Fibroblast of pulmonary artery (primary cell): Measurements from ENCODE around the gene KREMEN1.

ENCODE experiments used
- DNase-seq: peaks from one replicate; pipeline ENCODE4 v3.0.0-alpha.2; 2010; ENCODE audit warnings: low read depth
- H3K4me3 ChIP-seq: replicated peaks from 2 replicates; pipeline ENCODE4 v1.5.1; 2011; ENCODE audit warnings: low read depth, mild to moderate bottlenecking, control low read depth, low read length, moderate library complexity
- TF ChIP-seq, protein P1 (sequence below): IDR thresholded peaks from 2 replicates; pipeline ENCODE4 v1.5.1; 2011; ENCODE audit warnings: mild to moderate bottlenecking, control low read depth, low read length, inconsistent platforms; ENCODE audit errors: missing control alignments

KREMEN1 gene

GRCh38 chr22:29141078-29141688 is 68.3 kb downstream of the KREMEN1 start:
- DNase-seq = no peak
- H3K4me3 ChIP-seq = no peak overlapping the region
- TF ChIP-seq, protein P1, sequence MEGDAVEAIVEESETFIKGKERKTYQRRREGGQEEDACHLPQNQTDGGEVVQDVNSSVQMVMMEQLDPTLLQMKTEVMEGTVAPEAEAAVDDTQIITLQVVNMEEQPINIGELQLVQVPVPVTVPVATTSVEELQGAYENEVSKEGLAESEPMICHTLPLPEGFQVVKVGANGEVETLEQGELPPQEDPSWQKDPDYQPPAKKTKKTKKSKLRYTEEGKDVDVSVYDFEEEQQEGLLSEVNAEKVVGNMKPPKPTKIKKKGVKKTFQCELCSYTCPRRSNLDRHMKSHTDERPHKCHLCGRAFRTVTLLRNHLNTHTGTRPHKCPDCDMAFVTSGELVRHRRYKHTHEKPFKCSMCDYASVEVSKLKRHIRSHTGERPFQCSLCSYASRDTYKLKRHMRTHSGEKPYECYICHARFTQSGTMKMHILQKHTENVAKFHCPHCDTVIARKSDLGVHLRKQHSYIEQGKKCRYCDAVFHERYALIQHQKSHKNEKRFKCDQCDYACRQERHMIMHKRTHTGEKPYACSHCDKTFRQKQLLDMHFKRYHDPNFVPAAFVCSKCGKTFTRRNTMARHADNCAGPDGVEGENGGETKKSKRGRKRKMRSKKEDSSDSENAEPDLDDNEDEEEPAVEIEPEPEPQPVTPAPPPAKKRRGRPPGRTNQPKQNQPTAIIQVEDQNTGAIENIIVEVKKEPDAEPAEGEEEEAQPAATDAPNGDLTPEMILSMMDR = no peak

GRCh38 chr22:29142116-29142515 is 69.3 kb downstream of the KREMEN1 start:
- TF ChIP-seq, protein P1 = no peak
- no peak overlapping the region for H3K4me3 ChIP-seq
- DNase-seq = no peak

- H3K4me3 ChIP-seq = no peak overlapping the region
- no peak for DNase-seq
- TF ChIP-seq, protein P1 = no peak
Measured at GRCh38 chr22:29143941-29144785, 71.3 kb downstream of the KREMEN1 start.

GRCh38 chr22:29144786-29145160 is 71.9 kb downstream of the KREMEN1 start:
- H3K4me3 ChIP-seq = no peak overlapping the region
- TF ChIP-seq, protein P1 = no peak
- no peak for DNase-seq

GRCh38 chr22:29145321-29146072 is 72.7 kb downstream of the KREMEN1 start:
- DNase-seq = no peak
- TF ChIP-seq, protein P1 = no peak
- no peak overlapping the region for H3K4me3 ChIP-seq

- H3K4me3 ChIP-seq = no peak overlapping the region
- TF ChIP-seq, protein P1 = no peak
- no peak for DNase-seq
Measured at GRCh38 chr22:29146091-29146560, 73.3 kb downstream of the KREMEN1 start.
